GM12872 (cell line): ENCODE data around the gene MSH3.
A peak's percentile ranks its signal among the peaks of the same experiment; 100 is the strongest.

ENCODE experiments used
- TF ChIP-seq, protein P1 (sequence below): IDR thresholded peaks from 3 replicates; pipeline ENCODE4 v1.5.1; 2011; ENCODE audit warnings: low read depth, mild to moderate bottlenecking, low read length, moderate library complexity; ENCODE audit not compliant: insufficient read depth

The MSH3 gene

DNA sequence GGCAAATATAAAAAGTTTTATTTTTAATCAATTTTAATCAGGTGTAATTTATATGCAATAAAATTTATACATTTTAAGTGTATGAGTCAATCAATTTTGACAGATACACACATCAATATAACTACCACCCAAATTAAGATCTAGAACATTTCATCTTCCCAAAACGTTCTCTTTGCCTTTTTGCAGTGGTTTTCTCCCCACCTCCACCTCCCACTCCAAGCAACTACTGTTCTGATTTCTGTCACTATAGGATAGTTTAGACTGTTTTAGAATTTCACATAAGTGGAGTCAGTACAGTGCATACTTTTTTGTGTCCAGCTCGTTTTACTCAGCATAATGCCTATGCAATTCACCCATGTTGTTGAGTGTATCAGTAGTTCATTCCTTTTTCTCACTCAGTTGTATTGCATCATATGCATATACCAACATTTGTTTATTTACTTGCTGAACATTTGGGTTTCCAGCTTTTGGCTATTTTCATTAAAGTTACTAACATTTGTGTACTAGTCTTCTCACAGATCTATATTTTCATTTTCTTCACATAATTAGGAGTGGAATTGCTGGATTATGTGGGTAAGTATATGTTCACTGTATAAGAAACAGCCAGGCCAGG is 52.5 kb downstream of the MSH3 start:
- TF ChIP-seq, protein P1, sequence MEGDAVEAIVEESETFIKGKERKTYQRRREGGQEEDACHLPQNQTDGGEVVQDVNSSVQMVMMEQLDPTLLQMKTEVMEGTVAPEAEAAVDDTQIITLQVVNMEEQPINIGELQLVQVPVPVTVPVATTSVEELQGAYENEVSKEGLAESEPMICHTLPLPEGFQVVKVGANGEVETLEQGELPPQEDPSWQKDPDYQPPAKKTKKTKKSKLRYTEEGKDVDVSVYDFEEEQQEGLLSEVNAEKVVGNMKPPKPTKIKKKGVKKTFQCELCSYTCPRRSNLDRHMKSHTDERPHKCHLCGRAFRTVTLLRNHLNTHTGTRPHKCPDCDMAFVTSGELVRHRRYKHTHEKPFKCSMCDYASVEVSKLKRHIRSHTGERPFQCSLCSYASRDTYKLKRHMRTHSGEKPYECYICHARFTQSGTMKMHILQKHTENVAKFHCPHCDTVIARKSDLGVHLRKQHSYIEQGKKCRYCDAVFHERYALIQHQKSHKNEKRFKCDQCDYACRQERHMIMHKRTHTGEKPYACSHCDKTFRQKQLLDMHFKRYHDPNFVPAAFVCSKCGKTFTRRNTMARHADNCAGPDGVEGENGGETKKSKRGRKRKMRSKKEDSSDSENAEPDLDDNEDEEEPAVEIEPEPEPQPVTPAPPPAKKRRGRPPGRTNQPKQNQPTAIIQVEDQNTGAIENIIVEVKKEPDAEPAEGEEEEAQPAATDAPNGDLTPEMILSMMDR = no peak

DNA sequence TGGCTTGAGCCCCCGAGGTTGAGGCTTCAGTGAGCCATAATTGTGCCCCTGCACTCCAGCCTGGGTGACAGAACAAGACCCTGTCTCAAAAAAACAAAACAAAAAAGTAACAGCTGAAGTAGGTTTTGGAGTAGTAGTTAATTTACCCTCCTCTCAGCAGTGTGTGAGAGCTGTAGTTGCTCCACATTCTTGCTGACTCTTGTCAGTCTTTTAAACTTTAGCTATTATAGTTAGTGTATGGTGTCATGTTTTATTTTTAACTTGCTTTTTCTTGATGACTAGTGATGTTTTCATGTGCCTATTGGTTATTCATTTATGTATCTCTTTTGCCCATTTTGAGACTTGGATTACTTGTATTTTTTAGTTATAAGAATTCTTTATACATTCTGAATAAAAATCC is 53.2 kb downstream of the MSH3 start:
- TF ChIP-seq, protein P1 = no peak

DNA sequence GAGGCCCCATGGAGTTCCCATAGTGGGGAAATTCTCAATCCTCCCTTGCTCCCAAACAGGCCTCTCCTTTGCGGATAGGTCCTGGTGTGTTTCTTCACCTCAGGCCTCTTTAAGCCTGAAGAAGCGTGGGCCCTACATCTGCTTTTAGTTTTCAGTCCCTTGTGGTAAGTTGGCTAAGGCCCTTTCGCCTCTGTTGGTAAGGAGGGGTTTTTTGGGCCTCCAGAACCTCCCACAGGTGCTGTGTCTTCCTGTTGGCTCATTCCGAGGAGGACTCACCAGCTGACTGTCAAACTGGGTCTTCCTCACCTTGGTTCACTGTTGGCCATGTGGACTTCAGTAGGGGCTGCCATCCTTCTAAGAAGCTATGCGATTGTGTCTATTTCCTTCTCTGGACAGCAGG is 56.8 kb downstream of the MSH3 start:
- TF ChIP-seq, protein P1 = no peak

DNA sequence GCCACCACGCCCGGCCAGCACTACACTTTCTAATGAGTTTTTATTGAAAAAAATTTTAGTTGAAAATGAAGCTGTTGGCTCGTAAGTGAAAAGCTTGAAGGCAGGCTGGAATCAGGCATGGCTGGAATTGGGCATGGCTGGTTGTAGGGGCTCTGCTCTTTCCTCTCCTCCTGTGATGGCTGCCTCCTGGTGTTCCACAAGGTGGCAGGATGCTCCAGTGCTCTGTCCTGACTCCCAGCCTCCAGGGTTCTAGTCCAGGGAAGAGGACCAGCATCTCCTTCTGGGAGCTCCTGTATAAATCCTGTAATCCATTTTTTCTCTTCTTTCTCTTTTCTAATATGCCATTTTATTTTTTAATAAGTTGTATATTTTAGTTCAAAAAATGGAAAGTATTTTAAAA is 57.5 kb downstream of the MSH3 start:
- TF ChIP-seq, protein P1 = peak; percentile 56

DNA sequence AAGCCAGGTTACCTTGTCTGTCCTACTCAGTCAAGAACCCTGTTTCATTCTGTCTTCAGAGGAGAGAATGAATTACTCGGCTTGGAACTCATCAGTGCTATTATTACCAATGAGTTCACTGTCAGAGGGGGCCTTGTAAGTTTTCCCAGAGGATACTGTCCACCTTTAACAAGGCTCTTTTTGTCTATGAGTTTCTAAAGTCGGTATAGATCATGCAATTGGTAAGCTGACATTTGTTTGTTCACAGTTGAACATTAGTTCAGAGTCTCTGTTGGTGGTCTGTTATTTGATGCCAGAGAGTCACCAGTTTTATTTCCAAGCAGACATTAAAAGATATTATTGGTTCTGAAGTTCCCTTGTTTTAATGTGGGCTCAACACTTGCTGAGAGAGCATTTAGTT is 58.5 kb downstream of the MSH3 start:
- TF ChIP-seq, protein P1 = no peak

DNA sequence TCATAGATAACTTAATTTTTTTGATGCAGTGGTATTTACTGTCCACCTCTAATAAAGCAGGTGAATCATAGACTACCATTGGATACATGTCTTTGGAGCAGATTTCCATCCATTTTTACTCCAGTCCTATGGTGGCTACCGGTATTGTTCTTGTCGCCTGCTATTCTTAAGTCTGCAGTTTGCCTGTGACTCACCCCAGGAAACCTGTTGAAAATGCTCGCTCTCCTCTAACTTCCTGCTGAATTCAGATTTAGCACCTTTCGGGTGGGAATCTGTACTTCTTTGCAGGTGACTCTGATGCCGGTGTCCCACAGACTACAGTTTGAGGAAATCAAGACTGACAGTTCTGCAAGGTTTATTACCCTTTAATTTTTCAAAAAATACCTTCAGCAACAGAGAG is 59.2 kb downstream of the MSH3 start:
- TF ChIP-seq, protein P1 = no peak

DNA sequence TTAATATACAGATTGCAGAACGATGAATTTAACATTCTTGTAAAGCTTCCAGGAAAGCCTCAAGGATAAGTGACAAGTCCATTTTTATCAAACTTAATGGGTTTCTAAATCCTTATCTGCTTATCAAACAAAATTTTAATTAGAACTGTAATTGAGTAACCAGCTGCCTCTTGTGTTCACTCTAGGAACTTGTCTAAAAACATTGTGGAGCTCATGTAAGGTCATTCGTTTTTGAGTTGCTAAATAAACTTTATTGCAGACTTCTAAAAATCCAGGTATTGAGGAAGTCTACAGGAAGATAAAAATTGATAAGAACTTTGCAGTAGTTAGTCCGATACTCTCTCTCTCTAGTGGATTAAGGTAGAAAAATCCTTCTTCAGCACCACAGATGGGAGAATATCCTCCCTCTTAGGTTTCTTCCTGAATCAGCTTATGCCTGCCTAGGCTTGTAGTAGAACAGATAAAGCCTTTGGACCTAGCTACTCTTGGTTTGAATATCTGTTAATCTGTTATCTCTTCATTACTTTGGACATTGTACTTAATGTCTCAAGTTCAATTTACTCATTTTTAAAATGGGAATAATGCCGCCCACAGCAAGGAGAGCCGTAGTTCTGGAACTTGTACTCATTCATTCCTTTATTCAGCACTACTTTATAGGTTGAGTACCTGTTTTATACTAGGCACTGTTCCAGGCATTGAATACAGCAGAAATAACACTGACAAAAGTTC is 60.3 kb downstream of the MSH3 start:
- TF ChIP-seq, protein P1 = no peak
